ENCODE results near the gene TPCN2. TPM values are rescaled to one million over a fixed set of nuclear protein-coding genes. Genes with fewer than 3 reads are reported as not detected.
A peak's percentile ranks its signal among the peaks of the same experiment; 100 is the strongest.
"Not testable (repeated sequence)": the region's sequence is repeated elsewhere in the genome, so short reads cannot be mapped to it uniquely, and the experiment has no call there.

Gene TPCN2
- total and polyA plus RNA-seq, 4 donors, result 1.5 to 27.9 (median 23.3) TPM

DNA sequence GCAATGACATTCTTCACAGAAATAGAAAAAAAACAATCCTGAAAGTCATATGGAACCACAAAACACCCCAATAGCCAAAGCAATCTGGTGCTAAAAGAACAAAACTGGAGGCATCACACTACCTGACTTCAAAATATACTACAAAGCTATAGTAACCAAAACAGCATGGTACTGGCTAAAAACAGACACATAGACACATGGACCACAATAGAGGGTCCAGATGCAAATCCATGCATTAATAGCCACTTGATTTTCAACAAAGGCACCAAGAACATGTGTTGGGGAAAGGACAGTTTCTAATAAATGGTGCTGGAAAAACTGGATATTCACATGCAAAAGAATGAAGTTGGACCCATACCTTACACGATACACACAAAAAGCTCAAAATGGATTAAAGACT is 79.2 kb downstream of the TPCN2 start:
- WGBS, 2 donors, result 14 to 24% methylated on average over 1 of the region's 1 CpG
- intact Hi-C loops (cut with DNase I), result loop anchor here in 1 of 2 donors (2.0 kb wide), 1 partner anchor 167 kb away; the partner anchor contains the start of gene MYEOV

DNA sequence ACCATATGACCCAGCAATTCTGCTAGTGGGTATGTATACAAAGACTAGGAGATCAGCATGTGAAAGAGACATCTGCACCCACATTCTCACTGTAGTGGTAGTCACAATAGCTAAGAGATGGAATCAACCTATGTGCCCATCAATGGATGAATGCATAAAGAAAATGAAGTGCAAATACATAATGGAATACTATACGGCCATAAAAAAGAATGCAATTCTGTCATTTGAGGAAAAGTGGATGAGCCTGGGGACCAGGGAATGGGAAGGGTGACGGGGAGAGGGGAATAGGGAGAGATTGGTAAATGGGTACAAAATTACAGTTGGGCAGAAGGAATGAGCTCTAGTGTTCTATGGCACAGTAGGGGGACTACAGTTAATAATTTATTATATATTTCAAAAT is 80.3 kb downstream of the TPCN2 start:
- Histone ChIP-seq H3K36me3 (ENCODE audit: control insufficient read depth in 1 of 2, insufficient read depth in 2 of 2, low read length in 1 of 2) (no peaks in the 10 kb centered on the region), H3K9me3 (ENCODE audit: control insufficient read depth, low read length) (no peaks in the 10 kb centered on the region), H3K27ac (ENCODE audit: low read depth in 1 of 2, low read length in 2 of 2) (no peak overlapping the region), H3K4me1 (ENCODE audit: control insufficient read depth in 1 of 2, insufficient read depth in 2 of 2, low read length in 2 of 2) (peaks cover 0 to 2% of the 10 kb centered on the region in 2 donors), H3K4me3 (ENCODE audit: low read length in 2 of 2) (no peak overlapping the region), H3K27me3 (ENCODE audit: control insufficient read depth in 1 of 2, insufficient read depth in 2 of 2, low read length in 1 of 2) (no peaks in the 10 kb centered on the region)
- intact Hi-C loops (cut with DNase I), result no loop called here
- 96 to 99% methylated on average over 2 of the region's 2 CpGs for WGBS, 2 donors
- no peak for DNase-seq
- ATAC-seq (ENCODE audit: low FRiP score), result no peak

More for the DNA sequence above, 79.2 kb downstream of the TPCN2 start:
- ATAC-seq (ENCODE audit: low FRiP score) (no peak), DNase-seq (no peak)
- Histone ChIP-seq H3K9me3 (ENCODE audit: control insufficient read depth, low read length) (no peaks in the 10 kb centered on the region), H3K27me3 (ENCODE audit: control insufficient read depth in 1 of 2, insufficient read depth in 2 of 2, low read length in 1 of 2) (no peaks in the 10 kb centered on the region), H3K36me3 (ENCODE audit: control insufficient read depth in 1 of 2, insufficient read depth in 2 of 2, low read length in 1 of 2) (no peaks in the 10 kb centered on the region), H3K4me1 (ENCODE audit: control insufficient read depth in 1 of 2, insufficient read depth in 2 of 2, low read length in 2 of 2) (peaks cover 0 to 2% of the 10 kb centered on the region in 2 donors), H3K27ac (ENCODE audit: low read depth in 1 of 2, low read length in 2 of 2) (no peak overlapping the region), H3K4me3 (ENCODE audit: low read length in 2 of 2) (no peak overlapping the region)

DNA sequence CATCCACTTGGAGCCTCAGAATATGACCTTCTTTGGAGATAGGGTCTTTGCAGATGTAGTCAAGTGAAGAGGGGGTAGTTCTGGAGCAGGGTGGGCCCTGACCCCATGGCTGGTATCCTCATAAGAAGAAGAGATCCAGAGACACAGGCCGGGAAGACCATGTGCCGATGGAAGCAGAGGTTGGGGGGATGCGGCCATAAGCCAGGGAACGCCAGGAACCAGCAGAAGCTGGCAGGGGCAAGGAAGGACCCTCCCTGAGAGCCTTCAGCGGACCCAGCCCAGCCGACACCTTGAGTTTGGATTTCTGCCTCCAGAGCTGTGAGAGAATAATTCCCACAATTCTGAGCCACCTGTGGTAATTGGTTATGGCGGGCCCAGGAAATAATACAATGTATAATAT is 80.9 kb downstream of the TPCN2 start:
- Histone ChIP-seq H3K9me3 (ENCODE audit: control insufficient read depth, low read length) (no peaks in the 10 kb centered on the region), H3K36me3 (ENCODE audit: control insufficient read depth in 1 of 2, insufficient read depth in 2 of 2, low read length in 1 of 2) (no peaks in the 10 kb centered on the region), H3K27me3 (ENCODE audit: control insufficient read depth in 1 of 2, insufficient read depth in 2 of 2, low read length in 1 of 2) (no peaks in the 10 kb centered on the region), H3K4me3 (ENCODE audit: low read length in 2 of 2) (no peak overlapping the region), H3K27ac (ENCODE audit: low read depth in 1 of 2, low read length in 2 of 2) (no peak overlapping the region), H3K4me1 (ENCODE audit: control insufficient read depth in 1 of 2, insufficient read depth in 2 of 2, low read length in 2 of 2) (peaks cover 0 to 2% of the 10 kb centered on the region in 2 donors)
- intact Hi-C loops (cut with DNase I), result loop anchor here in 1 of 2 donors (10.0 kb wide), 1 partner anchor 115 kb away; no protein-coding TSS in a partner anchor
- 95% methylated on average over 7 of the region's 7 CpGs for WGBS, 2 donors
- DNase-seq (no peak), ATAC-seq (ENCODE audit: low FRiP score) (no peak)

DNA sequence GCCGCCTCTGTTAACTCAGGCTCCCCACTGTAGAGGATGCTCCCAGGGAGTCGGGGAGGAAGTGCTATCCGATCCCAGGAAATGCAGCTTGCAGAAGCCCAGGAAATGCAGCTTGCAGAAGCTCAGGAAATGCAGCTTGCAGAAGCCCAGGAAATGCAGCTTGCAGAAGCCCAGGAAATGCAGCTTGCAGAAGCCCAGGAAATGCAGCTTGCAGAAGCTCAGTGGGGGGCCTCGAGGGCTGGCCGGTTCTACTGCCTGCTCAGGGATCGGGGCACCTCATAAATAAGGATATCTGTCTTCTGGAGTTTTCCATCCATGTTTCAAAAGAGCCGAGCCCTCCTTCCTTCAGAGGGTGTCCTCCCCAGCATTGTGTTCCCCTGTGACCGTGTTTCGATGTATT is 81.9 kb downstream of the TPCN2 start:
- intact Hi-C loops (cut with DNase I), result loop anchor here in 1 of 2 donors (10.0 kb wide), 1 partner anchor 114 kb away; no protein-coding TSS in a partner anchor
- peaks cover 0 to 2% of the 10 kb centered on the region in 2 donors for H3K4me1 ChIP-seq (ENCODE audit: control insufficient read depth in 1 of 2, insufficient read depth in 2 of 2, low read length in 2 of 2)
- H3K4me3 ChIP-seq (ENCODE audit: low read length in 2 of 2), result no peak overlapping the region
- no peaks in the 10 kb centered on the region for H3K36me3 ChIP-seq (ENCODE audit: control insufficient read depth in 1 of 2, insufficient read depth in 2 of 2, low read length in 1 of 2)
- DNase-seq (no peak), ATAC-seq (ENCODE audit: low FRiP score) (no peak)
- H3K9me3 ChIP-seq (ENCODE audit: control insufficient read depth, low read length), result no peaks in the 10 kb centered on the region
- peak overlapping the region; percentile 8 to 77 for H3K27ac ChIP-seq (ENCODE audit: low read depth in 1 of 2, low read length in 2 of 2)
- 51 to 55% methylated on average over 9 of the region's 9 CpGs for WGBS, 2 donors
- no peaks in the 10 kb centered on the region for H3K27me3 ChIP-seq (ENCODE audit: control insufficient read depth in 1 of 2, insufficient read depth in 2 of 2, low read length in 1 of 2)

DNA sequence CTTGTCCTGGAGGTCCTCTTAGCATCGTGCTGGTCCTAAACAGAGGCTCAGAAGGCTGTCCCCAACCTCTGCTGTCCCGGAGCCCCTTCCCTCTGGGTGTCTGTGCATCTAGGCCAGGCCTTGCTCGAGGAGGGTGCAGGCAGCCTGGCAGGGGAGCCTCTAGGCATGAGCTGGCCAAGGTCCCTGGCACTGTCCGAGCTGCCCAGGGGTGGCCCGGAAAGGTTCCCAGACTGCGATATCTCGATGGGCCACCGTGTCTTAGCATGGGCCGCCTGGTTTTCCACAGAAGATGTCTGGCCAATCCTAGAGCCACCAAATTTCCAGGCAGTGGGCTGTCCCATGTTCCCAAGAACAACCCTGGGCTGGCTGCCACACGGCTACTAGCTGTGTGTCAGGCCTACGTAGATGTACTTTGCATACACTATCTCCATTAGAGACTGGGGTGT is 82.4 kb downstream of the TPCN2 start:
- peak; percentile 62 for ATAC-seq (ENCODE audit: low FRiP score)
- WGBS, 2 donors, result 3 to 8% methylated on average over 11 of the region's 11 CpGs
- Histone ChIP-seq H3K4me3 (ENCODE audit: low read length in 2 of 2) (no peak overlapping the region), H3K27me3 (ENCODE audit: control insufficient read depth in 1 of 2, insufficient read depth in 2 of 2, low read length in 1 of 2) (no peaks in the 10 kb centered on the region), H3K4me1 (ENCODE audit: control insufficient read depth in 1 of 2, insufficient read depth in 2 of 2, low read length in 2 of 2) (peaks cover 0 to 2% of the 10 kb centered on the region in 2 donors), H3K9me3 (ENCODE audit: control insufficient read depth, low read length) (no peaks in the 10 kb centered on the region), H3K36me3 (ENCODE audit: control insufficient read depth in 1 of 2, insufficient read depth in 2 of 2, low read length in 1 of 2) (no peaks in the 10 kb centered on the region), H3K27ac (ENCODE audit: low read depth in 1 of 2, low read length in 2 of 2) (peak overlapping the region; percentile 8 to 77)
- intact Hi-C loops (cut with DNase I), result loop anchor here in 1 of 2 donors (10.0 kb wide), 1 partner anchor 114 kb away; no protein-coding TSS in a partner anchor
- DNase-seq, result peak; percentile 85

DNA sequence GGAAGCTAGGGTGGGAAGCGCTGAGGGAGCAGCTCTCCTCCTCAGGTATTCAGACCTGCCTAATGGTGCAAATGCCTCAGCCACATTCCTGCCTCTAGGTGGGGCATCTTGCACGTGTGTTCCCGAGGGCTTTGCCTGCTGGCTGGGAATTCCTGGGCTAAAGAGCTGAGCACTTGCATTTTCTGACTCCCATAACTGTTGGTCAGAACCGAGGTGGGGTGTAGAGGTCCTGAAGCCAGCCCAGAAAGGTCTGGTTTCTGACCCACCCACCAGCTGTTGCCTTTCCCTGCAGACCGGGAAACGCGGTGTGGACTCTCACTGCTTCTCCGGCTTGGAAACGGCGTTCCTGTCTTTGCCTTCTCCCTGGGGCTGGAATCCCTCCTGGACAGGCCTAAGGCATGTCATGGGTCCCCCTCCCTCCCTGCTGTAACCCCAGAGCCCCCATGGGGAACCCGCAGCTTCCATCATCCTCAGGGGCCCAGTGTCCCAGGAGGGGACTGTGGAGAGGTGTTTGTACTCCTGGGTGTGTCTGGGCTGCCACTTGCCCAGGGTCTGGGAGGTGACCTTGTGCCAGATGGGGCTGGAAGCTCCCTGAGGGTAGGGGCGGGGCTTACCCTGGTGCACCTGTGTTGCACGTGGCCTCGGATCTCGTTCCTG is 83.0 kb downstream of the TPCN2 start:
- peak overlapping the region in 1 of 2 donors; percentile 39 for H3K27ac ChIP-seq (ENCODE audit: low read depth in 1 of 2, low read length in 2 of 2)
- H3K36me3 ChIP-seq (ENCODE audit: control insufficient read depth in 1 of 2, insufficient read depth in 2 of 2, low read length in 1 of 2), result no peaks in the 10 kb centered on the region
- H3K4me3 ChIP-seq (ENCODE audit: low read length in 2 of 2), result no peak overlapping the region
- peaks cover 0 to 2% of the 10 kb centered on the region in 2 donors for H3K4me1 ChIP-seq (ENCODE audit: control insufficient read depth in 1 of 2, insufficient read depth in 2 of 2, low read length in 2 of 2)
- ATAC-seq (ENCODE audit: low FRiP score), result peak; percentile 57
- H3K9me3 ChIP-seq (ENCODE audit: control insufficient read depth, low read length), result no peaks in the 10 kb centered on the region
- 54 to 55% methylated on average over 15 of the region's 15 CpGs for WGBS, 2 donors
- DNase-seq, result peak in 1 of 2 donors; percentile 70
- H3K27me3 ChIP-seq (ENCODE audit: control insufficient read depth in 1 of 2, insufficient read depth in 2 of 2, low read length in 1 of 2), result no peaks in the 10 kb centered on the region
- intact Hi-C loops (cut with DNase I), result loop anchor here in 1 of 2 donors (10.0 kb wide), 1 partner anchor 113 kb away; no protein-coding TSS in a partner anchor

DNA sequence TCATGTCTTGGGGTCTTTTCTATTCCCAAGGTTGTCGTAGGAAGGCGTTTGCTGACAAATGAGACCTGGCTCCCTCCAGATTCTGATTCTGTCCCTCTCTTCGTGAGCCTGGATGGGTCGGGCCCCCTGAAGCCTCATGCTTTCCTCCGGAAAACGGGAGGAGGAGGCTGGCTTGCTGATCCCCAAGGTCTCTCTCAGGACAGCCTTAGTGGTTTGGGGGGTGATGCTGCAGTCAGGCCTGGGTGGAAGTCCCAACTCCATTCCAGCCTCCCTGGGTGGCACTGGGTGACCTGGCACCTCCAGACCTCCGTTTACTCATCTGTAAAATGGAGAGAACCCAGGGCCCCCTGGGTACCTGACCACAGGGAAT is 83.6 kb downstream of the TPCN2 start:
- WGBS, 2 donors, result 93 to 94% methylated on average over 7 of the region's 7 CpGs
- intact Hi-C loops (cut with DNase I), result loop anchor here in 1 of 2 donors (10.0 kb wide), 1 partner anchor 113 kb away; no protein-coding TSS in a partner anchor
- H3K4me1 ChIP-seq (ENCODE audit: control insufficient read depth in 1 of 2, insufficient read depth in 2 of 2, low read length in 2 of 2), result peaks cover 0 to 2% of the 10 kb centered on the region in 2 donors
- no peaks in the 10 kb centered on the region for H3K27me3 ChIP-seq (ENCODE audit: control insufficient read depth in 1 of 2, insufficient read depth in 2 of 2, low read length in 1 of 2)
- DNase-seq, result no peak
- no peak for ATAC-seq (ENCODE audit: low FRiP score)
- H3K27ac ChIP-seq (ENCODE audit: low read depth in 1 of 2, low read length in 2 of 2), result no peak overlapping the region
- H3K9me3 ChIP-seq (ENCODE audit: control insufficient read depth, low read length), result no peaks in the 10 kb centered on the region
- no peaks in the 10 kb centered on the region for H3K36me3 ChIP-seq (ENCODE audit: control insufficient read depth in 1 of 2, insufficient read depth in 2 of 2, low read length in 1 of 2)
- H3K4me3 ChIP-seq (ENCODE audit: low read length in 2 of 2), result no peak overlapping the region

DNA sequence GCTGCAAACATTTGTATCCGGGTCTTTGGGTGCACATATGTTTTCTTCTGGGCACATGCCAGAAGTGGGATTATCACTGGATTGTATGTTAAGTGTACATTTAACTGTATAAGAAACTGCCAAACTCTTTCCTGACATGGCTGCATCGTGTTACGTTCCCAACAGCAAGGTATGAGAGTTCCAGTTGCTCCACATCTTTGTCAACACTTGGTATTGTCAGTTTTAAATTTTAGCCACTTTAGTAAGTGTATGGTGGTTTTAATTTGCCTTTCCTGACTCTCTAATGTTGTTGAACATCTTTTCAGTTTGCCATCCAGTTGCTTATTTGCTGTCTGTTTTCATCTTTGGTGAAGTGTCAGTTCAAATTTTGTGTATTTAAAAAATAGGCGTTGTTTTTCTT is 84.5 kb downstream of the TPCN2 start:
- no peaks in the 10 kb centered on the region for H3K4me1 ChIP-seq (ENCODE audit: control insufficient read depth in 1 of 2, insufficient read depth in 2 of 2, low read length in 2 of 2)
- H3K27me3 ChIP-seq (ENCODE audit: control insufficient read depth in 1 of 2, insufficient read depth in 2 of 2, low read length in 1 of 2), result no peaks in the 10 kb centered on the region
- WGBS, 2 donors, result 96 to 99% methylated on average over 4 of the region's 4 CpGs
- intact Hi-C loops (cut with DNase I), result loop anchor here in 1 of 2 donors (1.0 to 10.0 kb wide), 2 partner anchors 20 to 112 kb away; no protein-coding TSS in a partner anchor
- H3K4me3 ChIP-seq (ENCODE audit: low read length in 2 of 2), result no peak overlapping the region
- ATAC-seq (ENCODE audit: low FRiP score), result no peak
- H3K9me3 ChIP-seq (ENCODE audit: control insufficient read depth, low read length), result no peaks in the 10 kb centered on the region
- DNase-seq, result no peak
- H3K27ac ChIP-seq (ENCODE audit: low read depth in 1 of 2, low read length in 2 of 2), result no peak overlapping the region
- no peaks in the 10 kb centered on the region for H3K36me3 ChIP-seq (ENCODE audit: control insufficient read depth in 1 of 2, insufficient read depth in 2 of 2, low read length in 1 of 2)

DNA sequence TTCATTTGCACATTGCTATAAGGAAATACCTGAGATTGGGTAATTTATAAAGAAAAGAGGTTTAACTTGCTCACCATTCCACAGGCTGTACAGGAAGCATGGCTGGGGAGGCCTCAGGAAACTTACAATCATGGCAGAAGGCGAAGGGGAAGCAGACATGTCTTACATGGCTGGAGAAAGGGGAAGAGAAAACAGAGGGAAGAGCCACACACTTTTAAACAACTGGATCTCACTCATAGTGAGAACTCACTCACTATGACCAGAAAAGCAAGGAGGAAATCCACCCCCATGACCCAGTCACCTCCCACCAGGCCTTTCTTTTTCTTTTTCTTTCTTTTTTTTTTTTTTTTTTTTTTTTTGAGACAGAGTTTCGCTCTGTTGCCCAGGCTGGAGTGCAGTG is 85.5 kb downstream of the TPCN2 start:
- WGBS, 2 donors, result 93 to 98% methylated on average over 2 of the region's 2 CpGs
- H3K27ac ChIP-seq (ENCODE audit: low read depth in 1 of 2, low read length in 2 of 2); H3K36me3 ChIP-seq (ENCODE audit: control insufficient read depth in 1 of 2, insufficient read depth in 2 of 2, low read length in 1 of 2); H3K27me3 ChIP-seq (ENCODE audit: control insufficient read depth in 1 of 2, insufficient read depth in 2 of 2, low read length in 1 of 2); H3K9me3 ChIP-seq (ENCODE audit: control insufficient read depth, low read length); ATAC-seq (ENCODE audit: low FRiP score); H3K4me1 ChIP-seq (ENCODE audit: control insufficient read depth in 1 of 2, insufficient read depth in 2 of 2, low read length in 2 of 2); H3K4me3 ChIP-seq (ENCODE audit: low read length in 2 of 2); DNase-seq: not testable (repeated sequence)
- intact Hi-C loops (cut with DNase I), result loop anchor here in 1 of 2 donors (10.0 kb wide), 1 partner anchor 111 kb away; no protein-coding TSS in a partner anchor

All from aorta (tissue), 5 donors.